ENCODE data around the gene SLC14A1. TPM values are rescaled to one million over a fixed set of nuclear protein-coding genes. Genes with fewer than 3 reads are reported as not detected.
"Not testable (repeated sequence)": the region's sequence is repeated elsewhere in the genome, so short reads cannot be mapped to it uniquely, and the experiment has no call there.

SLC14A1 gene
- total and polyA plus RNA-seq, 5 donors, result 5.2 to 15.7 (median 9.8) TPM

DNA sequence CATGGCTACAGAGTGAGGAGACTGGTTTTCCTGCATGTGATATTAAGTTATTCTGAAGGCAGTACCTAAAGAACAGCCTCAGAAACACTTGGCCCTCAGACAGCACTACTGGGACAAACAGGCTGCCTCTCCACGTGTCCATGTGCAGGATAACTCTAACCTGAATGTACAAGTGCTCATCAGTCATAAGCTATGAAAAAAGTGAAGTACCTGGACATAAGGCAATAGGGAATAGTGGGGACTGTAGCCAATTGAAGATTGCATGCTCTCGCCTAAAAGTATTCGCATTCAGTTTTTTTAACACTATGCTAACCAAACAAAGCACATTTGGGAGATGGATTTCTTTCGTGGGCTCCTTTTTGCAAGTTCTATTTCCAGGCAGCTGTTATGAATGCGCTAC is 33.0 kb downstream of the SLC14A1 start:
- no peak overlapping the region for H3K4me3 ChIP-seq (ENCODE audit: low read length)
- H3K27me3 ChIP-seq (ENCODE audit: control insufficient read depth, insufficient read depth), result no peaks in the 10 kb centered on the region
- ATAC-seq, result no peak
- no peaks in the 10 kb centered on the region for H3K9me3 ChIP-seq (ENCODE audit: control insufficient read depth, low read length)
- H3K27ac ChIP-seq (ENCODE audit: low read length), result no peak overlapping the region
- DNase-seq, result no peak
- WGBS, result 90% methylated on average over 5 of the region's 5 CpGs
- H3K4me1 ChIP-seq (ENCODE audit: control insufficient read depth, insufficient read depth, low read length), result peaks cover 3% of the 10 kb centered on the region
- intact Hi-C loops (cut with DNase I), result no loop called here

GRCh38 chr18:45757644-45758043 is 33.7 kb downstream of the SLC14A1 start:
- intact Hi-C loops (cut with DNase I), result not testable (repeated sequence)

DNA sequence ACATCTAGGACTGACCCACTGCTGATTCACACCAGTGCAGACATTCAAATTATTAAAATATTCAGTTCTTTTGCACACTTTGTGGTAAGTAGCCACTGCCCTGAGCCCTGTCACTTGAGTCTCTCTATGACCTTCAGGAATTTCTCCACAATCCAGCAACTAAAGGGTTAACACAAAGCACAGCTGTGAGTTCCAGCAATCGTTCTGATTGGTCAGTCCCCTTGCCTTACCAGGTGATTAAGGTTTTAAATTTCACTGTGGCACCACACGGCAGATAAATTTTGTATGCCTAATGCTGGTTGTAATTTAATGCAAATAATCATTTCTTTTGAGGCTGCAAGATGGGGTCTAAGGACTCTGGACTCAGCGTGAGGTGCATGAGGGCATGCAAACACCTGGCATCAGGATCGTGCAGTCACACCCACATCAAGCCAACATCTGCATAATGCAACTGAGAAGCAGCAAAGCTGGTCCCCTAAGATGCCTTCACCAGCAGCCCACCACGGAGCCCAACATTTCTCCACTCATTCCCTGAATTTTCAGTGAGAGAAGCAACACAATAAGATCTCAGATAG is 36.6 kb downstream of the SLC14A1 start:
- H3K27ac ChIP-seq (ENCODE audit: low read length), result no peak overlapping the region
- peaks cover 13% of the 10 kb centered on the region for H3K4me1 ChIP-seq (ENCODE audit: control insufficient read depth, insufficient read depth, low read length)
- intact Hi-C loops (cut with DNase I), result no loop called here
- no peak overlapping the region for H3K4me3 ChIP-seq (ENCODE audit: low read length)
- DNase-seq (no peak), ATAC-seq (no peak)
- WGBS, result 32% methylated on average over 5 of the region's 5 CpGs
- H3K27me3 ChIP-seq (ENCODE audit: control insufficient read depth, insufficient read depth), result no peaks in the 10 kb centered on the region
- no peaks in the 10 kb centered on the region for H3K9me3 ChIP-seq (ENCODE audit: control insufficient read depth, low read length)

More at GRCh38 chr18:45757644-45758043, 33.7 kb downstream of the SLC14A1 start:
- H3K27ac ChIP-seq (ENCODE audit: low read length); H3K27me3 ChIP-seq (ENCODE audit: control insufficient read depth, insufficient read depth); ATAC-seq; H3K4me1 ChIP-seq (ENCODE audit: control insufficient read depth, insufficient read depth, low read length); DNase-seq; H3K9me3 ChIP-seq (ENCODE audit: control insufficient read depth, low read length); H3K4me3 ChIP-seq (ENCODE audit: low read length): not testable (repeated sequence)
- 89% methylated on average over 11 of the region's 11 CpGs for WGBS

DNA sequence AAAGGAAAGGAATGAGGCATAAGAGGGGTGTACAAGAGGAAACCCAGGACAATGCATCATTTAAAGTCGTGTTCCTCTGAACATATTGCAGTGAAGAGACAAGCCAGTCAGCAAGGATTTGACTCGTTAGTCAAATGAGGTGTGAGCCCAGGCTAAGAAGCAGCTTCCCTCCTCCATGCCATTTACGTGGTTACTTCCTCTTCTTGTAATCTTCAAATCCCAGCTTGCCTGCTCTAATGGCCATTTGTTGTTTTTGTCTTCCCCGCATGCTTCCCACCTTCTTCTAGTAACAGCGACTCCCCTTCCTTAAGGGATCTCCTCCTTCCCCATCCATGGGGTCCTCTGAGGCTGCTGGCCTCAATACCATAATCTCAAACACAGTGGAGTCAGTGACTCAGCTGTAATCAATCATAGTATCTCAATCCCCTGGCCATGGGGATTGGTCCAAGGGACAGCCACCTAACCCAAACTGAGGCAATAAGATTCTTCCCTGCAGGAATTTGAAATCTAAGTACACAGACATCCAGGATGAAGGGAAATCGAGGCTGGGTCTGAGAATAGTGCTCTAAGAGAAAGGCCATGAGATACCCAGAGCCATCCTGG is 37.6 kb downstream of the SLC14A1 start:
- H3K27ac ChIP-seq (ENCODE audit: low read length), result no peak overlapping the region

GRCh38 chr18:45764000-45764686 is 40.2 kb downstream of the SLC14A1 start:
- H3K27ac ChIP-seq (ENCODE audit: low read length), result no peak overlapping the region
- peak in 1 of 2 donors; percentile 64 for ATAC-seq
- H3K4me3 ChIP-seq (ENCODE audit: low read length), result no peak overlapping the region
- H3K27me3 ChIP-seq (ENCODE audit: control insufficient read depth, insufficient read depth), result no peaks in the 10 kb centered on the region
- 68% methylated on average over 3 of the region's 3 CpGs for WGBS
- intact Hi-C loops (cut with DNase I), result no loop called here
- no peaks in the 10 kb centered on the region for H3K9me3 ChIP-seq (ENCODE audit: control insufficient read depth, low read length)
- H3K4me1 ChIP-seq (ENCODE audit: control insufficient read depth, insufficient read depth, low read length), result peaks cover 9% of the 10 kb centered on the region
- DNase-seq, result no peak

More for the DNA sequence above, 37.6 kb downstream of the SLC14A1 start:
- H3K4me1 ChIP-seq (ENCODE audit: control insufficient read depth, insufficient read depth, low read length), result peaks cover 9% of the 10 kb centered on the region
- intact Hi-C loops (cut with DNase I), result no loop called here
- ATAC-seq, result no peak
- H3K9me3 ChIP-seq (ENCODE audit: control insufficient read depth, low read length), result no peaks in the 10 kb centered on the region
- 43% methylated on average over 6 of the region's 6 CpGs for WGBS
- no peaks in the 10 kb centered on the region for H3K27me3 ChIP-seq (ENCODE audit: control insufficient read depth, insufficient read depth)
- no peak for DNase-seq
- no peak overlapping the region for H3K4me3 ChIP-seq (ENCODE audit: low read length)

DNA sequence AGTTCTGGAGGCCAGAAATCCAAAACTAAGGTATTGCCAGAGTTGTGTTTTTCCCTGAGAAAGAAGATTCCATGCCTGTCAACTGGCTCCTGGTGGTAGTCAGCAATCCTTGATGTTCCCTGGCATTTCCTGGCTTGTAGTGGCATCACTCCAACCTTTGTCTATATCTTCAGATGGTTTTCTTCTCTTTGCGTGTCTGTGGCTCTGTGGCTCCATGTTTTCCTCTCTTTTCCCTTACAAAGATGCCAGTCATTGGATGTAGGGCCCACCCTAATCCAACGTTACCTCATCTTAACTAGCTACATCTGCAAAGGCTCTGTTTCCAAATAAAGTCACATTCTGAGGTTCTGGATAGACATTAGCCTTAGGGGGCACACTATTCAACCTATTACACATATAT is 41.8 kb downstream of the SLC14A1 start:
- H3K4me3 ChIP-seq (ENCODE audit: low read length), result no peak overlapping the region
- H3K27ac ChIP-seq (ENCODE audit: low read length), result no peak overlapping the region
- intact Hi-C loops (cut with DNase I), result no loop called here
- H3K27me3 ChIP-seq (ENCODE audit: control insufficient read depth, insufficient read depth), result no peaks in the 10 kb centered on the region
- ATAC-seq (no peak), DNase-seq (no peak)
- peaks cover 9% of the 10 kb centered on the region for H3K4me1 ChIP-seq (ENCODE audit: control insufficient read depth, insufficient read depth, low read length)
- H3K9me3 ChIP-seq (ENCODE audit: control insufficient read depth, low read length), result no peaks in the 10 kb centered on the region
- WGBS, result 36% methylated on average over 2 of the region's 2 CpGs

GRCh38 chr18:45771587-45772480 is 47.9 kb downstream of the SLC14A1 start:
- no peaks in the 10 kb centered on the region for H3K9me3 ChIP-seq (ENCODE audit: control insufficient read depth, low read length)
- ATAC-seq (no peak), DNase-seq (no peak)
- 79% methylated on average over 8 of the region's 8 CpGs for WGBS
- H3K27me3 ChIP-seq (ENCODE audit: control insufficient read depth, insufficient read depth), result no peaks in the 10 kb centered on the region
- intact Hi-C loops (cut with DNase I), result no loop called here
- no peaks in the 10 kb centered on the region for H3K4me1 ChIP-seq (ENCODE audit: control insufficient read depth, insufficient read depth, low read length)
- H3K27ac ChIP-seq (ENCODE audit: low read length), result no peak overlapping the region
- H3K4me3 ChIP-seq (ENCODE audit: low read length), result no peak overlapping the region

- DNase-seq, result no peak
Measured at GRCh38 chr18:45774065-45774521, 50.1 kb downstream of the SLC14A1 start.

GRCh38 chr18:45775241-45775676 is 51.3 kb downstream of the SLC14A1 start:
- Histone ChIP-seq H3K27me3 (ENCODE audit: control insufficient read depth, insufficient read depth) (no peaks in the 10 kb centered on the region), H3K4me3 (ENCODE audit: low read length) (peak overlapping the region; percentile 46), H3K9me3 (ENCODE audit: control insufficient read depth, low read length) (no peaks in the 10 kb centered on the region), H3K4me1 (ENCODE audit: control insufficient read depth, insufficient read depth, low read length) (no peaks in the 10 kb centered on the region), H3K27ac (ENCODE audit: low read length) (peak overlapping the region; percentile 38)
- ATAC-seq (peak; percentile 95 to 97), DNase-seq (peak; percentile 87 to 91 (median 91))
- intact Hi-C loops (cut with DNase I), result no loop called here
- WGBS, result 1% methylated on average over 35 of the region's 35 CpGs

More at GRCh38 chr18:45774065-45774521, 50.1 kb downstream of the SLC14A1 start:
- no peak for ATAC-seq
- Histone ChIP-seq H3K27me3 (ENCODE audit: control insufficient read depth, insufficient read depth) (no peaks in the 10 kb centered on the region), H3K4me3 (ENCODE audit: low read length) (no peak overlapping the region), H3K9me3 (ENCODE audit: control insufficient read depth, low read length) (no peaks in the 10 kb centered on the region), H3K27ac (ENCODE audit: low read length) (no peak overlapping the region), H3K4me1 (ENCODE audit: control insufficient read depth, insufficient read depth, low read length) (no peaks in the 10 kb centered on the region)
- intact Hi-C loops (cut with DNase I), result no loop called here

DNA sequence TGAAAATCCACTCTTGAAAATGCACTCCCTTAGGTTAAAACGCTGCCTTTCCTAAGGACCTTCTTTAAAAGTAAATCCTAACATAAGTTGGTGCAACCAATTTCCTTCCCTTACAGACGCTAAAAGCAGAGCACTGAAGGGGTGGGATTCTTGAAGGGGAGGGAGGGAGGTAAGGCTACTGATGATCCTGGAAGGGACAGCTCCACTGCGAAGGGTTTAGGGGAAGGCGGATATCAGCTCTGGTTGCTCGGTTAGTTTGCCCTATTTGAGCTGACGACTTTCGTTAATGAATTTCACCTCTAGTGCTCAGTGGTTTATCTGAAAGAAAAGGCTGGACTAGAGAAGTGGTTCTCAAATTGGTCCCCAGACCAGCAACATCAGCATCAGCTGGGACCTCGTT is 51.8 kb downstream of the SLC14A1 start:
- Histone ChIP-seq H3K27ac (ENCODE audit: low read length) (peak overlapping the region; percentile 38), H3K27me3 (ENCODE audit: control insufficient read depth, insufficient read depth) (no peaks in the 10 kb centered on the region), H3K4me3 (ENCODE audit: low read length) (peak overlapping the region; percentile 46), H3K9me3 (ENCODE audit: control insufficient read depth, low read length) (no peaks in the 10 kb centered on the region), H3K4me1 (ENCODE audit: control insufficient read depth, insufficient read depth, low read length) (peaks cover under 1% of the 10 kb centered on the region)
- WGBS, result 41% methylated on average over 8 of the region's 8 CpGs
- DNase-seq, result no peak
- ATAC-seq, result peak in 1 of 2 donors; percentile 38
- intact Hi-C loops (cut with DNase I), result no loop called here

Data from right cardiac atrium (tissue), 5 donors.